WTC11 (cell line): ENCODE results near the gene FAH. TPM values are rescaled to one million over a fixed set of nuclear protein-coding genes. Genes with fewer than 3 reads are reported as not detected.

Source experiments
- ATAC-seq: fragments of 200-7000 bp; cut with Tn5 transposase; 2 replicates; pipeline ENCODE4 v1.10.0; 2021; ENCODE audit warnings: mild to moderate bottlenecking, moderate library complexity
- CTCF ChIA-PET: fragments of 300-600 bp; sonication (Branson Sonifier 250); formaldehyde crosslinking; loops from one replicate; lab custom pipeline; 2021; ENCODE audit warnings: antibody characterized with exemption; lab: Charles Lee
- POLR2A ChIA-PET: fragments of 350-600 bp; sonication (Branson Sonifier 250); formaldehyde crosslinking; loops from one replicate; lab custom pipeline; 2021; ENCODE audit warnings: antibody characterized with exemption; lab: Charles Lee
- DNase-seq: peaks from one replicate; pipeline ENCODE4 v3.0.0; 2021; ENCODE audit warnings: low spot score
- H3K27ac Mint-ChIP-seq: 2 replicates; pipeline ENCODE4 v1.8.0; 2021; ENCODE audit warnings: mixed read lengths
- H3K27me3 Mint-ChIP-seq: 2 replicates; pipeline ENCODE4 v1.8.0; 2021; ENCODE audit warnings: low read depth, mild to moderate bottlenecking, moderate library complexity, mixed read lengths
- H3K36me3 Mint-ChIP-seq: 2 replicates; pipeline ENCODE4 v1.8.0; 2021; ENCODE audit warnings: mixed read lengths
- H3K4me1 Mint-ChIP-seq: 2 replicates; pipeline ENCODE4 v1.8.0; 2022; ENCODE audit warnings: mixed read lengths
- H3K4me3 Mint-ChIP-seq: 2 replicates; pipeline ENCODE4 v1.8.0; 2021; ENCODE audit warnings: mild to moderate bottlenecking, moderate library complexity, mixed read lengths
- H3K9me3 Mint-ChIP-seq: 2 replicates; pipeline ENCODE4 v1.8.0; 2021; ENCODE audit warnings: mixed read lengths
- FOXP1 ChIP-seq: sonication (generic); formaldehyde crosslinking; IDR thresholded peaks from 2 replicates; pipeline ENCODE4 v1.8.0; 2022; ENCODE audit warnings: missing genetic modification reagents, mild to moderate bottlenecking, moderate library complexity, borderline replicate concordance
- GABPB1 ChIP-seq: sonication (generic); formaldehyde crosslinking; IDR thresholded peaks from 2 replicates; pipeline ENCODE4 v1.8.1; 2023; ENCODE audit warnings: mild to moderate bottlenecking, missing genetic modification reagents
- GRHL2 ChIP-seq: fragments of 250-450 bp; sonication (Bioruptor Pico); IDR thresholded peaks from 2 replicates; pipeline ENCODE4 v1.8.0; 2022; ENCODE audit warnings: mild to moderate bottlenecking, moderate library complexity; ENCODE audit not compliant: insufficient replicate concordance, severe bottlenecking
- MXD4 ChIP-seq: fragments of 250-450 bp; sonication (Bioruptor Pico); IDR thresholded peaks from 2 replicates; pipeline ENCODE4 v1.8.0; 2021; ENCODE audit warnings: mild to moderate bottlenecking, moderate library complexity, borderline replicate concordance
- NFATC4 ChIP-seq: fragments of 250-450 bp; sonication (Bioruptor Pico); IDR thresholded peaks from 2 replicates; pipeline ENCODE4 v1.9.0; 2021; ENCODE audit warnings: mild to moderate bottlenecking
- NR3C1 ChIP-seq: sonication (generic); formaldehyde crosslinking; conservative IDR thresholded peaks from 2 replicates; pipeline ENCODE4 v1.8.1; 2023; ENCODE audit warnings: low read depth, mild to moderate bottlenecking, missing genetic modification reagents
- OVOL2 ChIP-seq: fragments of 250-450 bp; sonication (Bioruptor Pico); IDR thresholded peaks from 2 replicates; pipeline ENCODE4 v1.9.0; 2021; ENCODE audit warnings: mild to moderate bottlenecking, borderline replicate concordance
- SP1 ChIP-seq: sonication (generic); formaldehyde crosslinking; conservative IDR thresholded peaks from 2 replicates; pipeline ENCODE4 v1.8.1; 2022; ENCODE audit warnings: missing genetic modification reagents
- TEAD4 ChIP-seq: sonication (generic); formaldehyde crosslinking; IDR thresholded peaks from 2 replicates; pipeline ENCODE4 v1.8.0; 2022; ENCODE audit warnings: mild to moderate bottlenecking, missing genetic modification reagents
- TP53 ChIP-seq: sonication (generic); formaldehyde crosslinking; IDR thresholded peaks from 2 replicates; pipeline ENCODE4 v1.8.1; 2023; ENCODE audit warnings: mild to moderate bottlenecking, missing genetic modification reagents
- ZBTB21 ChIP-seq: sonication (generic); formaldehyde crosslinking; IDR thresholded peaks from 2 replicates; pipeline ENCODE4 v1.8.1; 2023; ENCODE audit warnings: mild to moderate bottlenecking, missing genetic modification reagents, borderline replicate concordance
- ZNF121 ChIP-seq: sonication (generic); formaldehyde crosslinking; IDR thresholded peaks from 2 replicates; pipeline ENCODE4 v1.8.0; 2023; ENCODE audit warnings: missing genetic modification reagents
- ZNF138 ChIP-seq: sonication (generic); formaldehyde crosslinking; conservative IDR thresholded peaks from 2 replicates; pipeline ENCODE4 v1.8.1; 2022; ENCODE audit warnings: mild to moderate bottlenecking, moderate library complexity, missing genetic modification reagents
- ZNF219 ChIP-seq: sonication (generic); formaldehyde crosslinking; IDR thresholded peaks from 2 replicates; pipeline ENCODE4 v1.8.0; 2023; ENCODE audit warnings: missing genetic modification reagents, mild to moderate bottlenecking, borderline replicate concordance
- ZNF423 ChIP-seq: fragments of 250-450 bp; sonication (Bioruptor Pico); IDR thresholded peaks from 2 replicates; pipeline ENCODE4 v2.1.2; 2022; ENCODE audit warnings: mild to moderate bottlenecking, moderate library complexity
- ZNF671 ChIP-seq: fragments of 250-450 bp; sonication (Bioruptor Pico); IDR thresholded peaks from 2 replicates; pipeline ENCODE4 v1.8.0; 2021; ENCODE audit warnings: mild to moderate bottlenecking
- total RNA-seq: library from RNA; stranded (reverse); gene quantifications from 3 replicates; pipeline ENCODE4 v1.2.3, GENCODE V29; 2021
- TF ChIP-seq, protein P1 (sequence below): fragments of 250-450 bp; sonication (Bioruptor Pico); IDR thresholded peaks from 2 replicates; pipeline ENCODE4 v1.9.0; 2021; ENCODE audit warnings: moderate library complexity, mild to moderate bottlenecking, inconsistent platforms, borderline replicate concordance
- TF ChIP-seq, protein P2 (sequence below): sonication (generic); formaldehyde crosslinking; IDR thresholded peaks from 2 replicates; pipeline ENCODE4 v1.8.1; 2023; ENCODE audit warnings: mild to moderate bottlenecking, missing genetic modification reagents, moderate library complexity
- TF ChIP-seq, protein P3 (sequence below): fragments of 250-450 bp; sonication (Bioruptor Pico); IDR thresholded peaks from 2 replicates; pipeline ENCODE4 v1.9.0; 2021; ENCODE audit warnings: mild to moderate bottlenecking
- TF ChIP-seq, protein P4 (sequence below): sonication (generic); formaldehyde crosslinking; IDR thresholded peaks from 2 replicates; pipeline ENCODE4 v1.8.0; 2023; ENCODE audit warnings: missing genetic modification reagents
- TF ChIP-seq, protein P5 (sequence below): sonication (generic); formaldehyde crosslinking; IDR thresholded peaks from 2 replicates; pipeline ENCODE4 v1.8.1; 2022; ENCODE audit warnings: missing genetic modification reagents, borderline replicate concordance
- TF ChIP-seq, protein P6 (sequence below): sonication (generic); formaldehyde crosslinking; conservative IDR thresholded peaks from 2 replicates; pipeline ENCODE4 v1.8.1; 2023; ENCODE audit warnings: mild to moderate bottlenecking, low read depth, missing genetic modification reagents, moderate library complexity
- TF ChIP-seq, protein P7 (sequence below): sonication (generic); formaldehyde crosslinking; IDR thresholded peaks from 2 replicates; pipeline ENCODE4 v1.8.0; 2022; ENCODE audit warnings: mild to moderate bottlenecking, missing genetic modification reagents
- TF ChIP-seq, protein P8 (sequence below): sonication (generic); formaldehyde crosslinking; IDR thresholded peaks from 2 replicates; pipeline ENCODE4 v1.8.1; 2023; ENCODE audit warnings: mild to moderate bottlenecking, missing genetic modification reagents

Gene FAH
- total RNA-seq, 1 experiment from 2014 or later, result 22.8 TPM

DNA sequence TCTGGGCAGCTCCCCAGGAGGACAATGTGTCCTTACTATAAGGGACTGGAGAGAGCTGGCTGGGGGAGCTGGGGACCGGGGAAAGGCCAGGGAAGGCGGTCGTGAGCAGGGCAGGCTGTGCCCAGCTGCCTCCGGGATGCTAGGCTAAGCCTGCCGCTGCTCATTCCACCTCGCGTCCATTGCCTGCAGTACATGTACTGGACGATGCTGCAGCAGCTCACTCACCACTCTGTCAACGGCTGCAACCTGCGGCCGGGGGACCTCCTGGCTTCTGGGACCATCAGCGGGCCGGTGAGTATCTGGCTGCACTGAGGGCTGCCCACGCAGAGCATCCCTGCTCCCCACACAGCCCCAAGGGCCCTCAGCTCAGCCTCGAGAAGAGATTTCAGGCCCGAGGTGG is 27.1 kb downstream of the FAH start:
- DNase-seq (no peak), ATAC-seq (no peak)
- Mint-ChIP-seq H3K27ac (no peak overlapping the region), H3K4me1 (no peaks in the 10 kb centered on the region), H3K9me3 (no peaks in the 10 kb centered on the region; the same call in 1 of the 2 replicates), H3K4me3 (no peak overlapping the region), H3K27me3 (no peaks in the 10 kb centered on the region), H3K36me3 (peaks cover 14% of the 10 kb centered on the region)
- TF ChIP-seq, protein P1, sequence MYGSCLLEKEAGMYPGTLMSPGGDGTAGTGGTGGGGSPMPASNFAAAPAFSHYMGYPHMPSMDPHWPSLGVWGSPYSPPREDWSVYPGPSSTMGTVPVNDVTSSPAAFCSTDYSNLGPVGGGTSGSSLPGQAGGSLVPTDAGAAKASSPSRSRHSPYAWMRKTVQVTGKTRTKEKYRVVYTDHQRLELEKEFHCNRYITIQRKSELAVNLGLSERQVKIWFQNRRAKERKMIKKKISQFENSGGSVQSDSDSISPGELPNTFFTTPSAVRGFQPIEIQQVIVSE (CRISPR knock-in tag), result no peak
- TF ChIP-seq ZNF219 (no peak), OVOL2 (CRISPR knock-in tag) (no peak), ZBTB21 (CRISPR knock-in tag) (no peak), SP1 (CRISPR knock-in tag) (no peak), TP53 (CRISPR knock-in tag) (no peak), NR3C1 (CRISPR knock-in tag) (no peak), ZNF121 (CRISPR knock-in tag) (no peak), FOXP1 (no peak), MXD4 (no peak)
- TF ChIP-seq, protein P2, sequence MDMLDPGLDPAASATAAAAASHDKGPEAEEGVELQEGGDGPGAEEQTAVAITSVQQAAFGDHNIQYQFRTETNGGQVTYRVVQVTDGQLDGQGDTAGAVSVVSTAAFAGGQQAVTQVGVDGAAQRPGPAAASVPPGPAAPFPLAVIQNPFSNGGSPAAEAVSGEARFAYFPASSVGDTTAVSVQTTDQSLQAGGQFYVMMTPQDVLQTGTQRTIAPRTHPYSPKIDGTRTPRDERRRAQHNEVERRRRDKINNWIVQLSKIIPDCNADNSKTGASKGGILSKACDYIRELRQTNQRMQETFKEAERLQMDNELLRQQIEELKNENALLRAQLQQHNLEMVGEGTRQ, result no peak
- TF ChIP-seq, protein P3, sequence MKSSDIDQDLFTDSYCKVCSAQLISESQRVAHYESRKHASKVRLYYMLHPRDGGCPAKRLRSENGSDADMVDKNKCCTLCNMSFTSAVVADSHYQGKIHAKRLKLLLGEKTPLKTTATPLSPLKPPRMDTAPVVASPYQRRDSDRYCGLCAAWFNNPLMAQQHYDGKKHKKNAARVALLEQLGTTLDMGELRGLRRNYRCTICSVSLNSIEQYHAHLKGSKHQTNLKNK (CRISPR knock-in tag), result no peak
- TF ChIP-seq, protein P4, sequence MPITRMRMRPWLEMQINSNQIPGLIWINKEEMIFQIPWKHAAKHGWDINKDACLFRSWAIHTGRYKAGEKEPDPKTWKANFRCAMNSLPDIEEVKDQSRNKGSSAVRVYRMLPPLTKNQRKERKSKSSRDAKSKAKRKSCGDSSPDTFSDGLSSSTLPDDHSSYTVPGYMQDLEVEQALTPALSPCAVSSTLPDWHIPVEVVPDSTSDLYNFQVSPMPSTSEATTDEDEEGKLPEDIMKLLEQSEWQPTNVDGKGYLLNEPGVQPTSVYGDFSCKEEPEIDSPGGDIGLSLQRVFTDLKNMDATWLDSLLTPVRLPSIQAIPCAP, result no peak
- TF ChIP-seq, protein P5, sequence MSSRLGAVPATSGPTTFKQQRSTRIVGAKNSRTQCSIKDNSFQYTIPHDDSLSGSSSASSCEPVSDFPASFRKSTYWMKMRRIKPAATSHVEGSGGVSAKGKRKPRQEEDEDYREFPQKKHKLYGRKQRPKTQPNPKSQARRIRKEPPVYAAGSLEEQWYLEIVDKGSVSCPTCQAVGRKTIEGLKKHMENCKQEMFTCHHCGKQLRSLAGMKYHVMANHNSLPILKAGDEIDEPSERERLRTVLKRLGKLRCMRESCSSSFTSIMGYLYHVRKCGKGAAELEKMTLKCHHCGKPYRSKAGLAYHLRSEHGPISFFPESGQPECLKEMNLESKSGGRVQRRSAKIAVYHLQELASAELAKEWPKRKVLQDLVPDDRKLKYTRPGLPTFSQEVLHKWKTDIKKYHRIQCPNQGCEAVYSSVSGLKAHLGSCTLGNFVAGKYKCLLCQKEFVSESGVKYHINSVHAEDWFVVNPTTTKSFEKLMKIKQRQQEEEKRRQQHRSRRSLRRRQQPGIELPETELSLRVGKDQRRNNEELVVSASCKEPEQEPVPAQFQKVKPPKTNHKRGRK (CRISPR knock-in tag), result no peak
- POLR2A ChIA-PET, result no interaction called here
- CTCF ChIA-PET, result interaction anchor here (0.7 kb wide), 2 partner anchors 28 to 327 kb away, joined by 3 to 8 read pairs; partner anchors contain the start of gene FAH

DNA sequence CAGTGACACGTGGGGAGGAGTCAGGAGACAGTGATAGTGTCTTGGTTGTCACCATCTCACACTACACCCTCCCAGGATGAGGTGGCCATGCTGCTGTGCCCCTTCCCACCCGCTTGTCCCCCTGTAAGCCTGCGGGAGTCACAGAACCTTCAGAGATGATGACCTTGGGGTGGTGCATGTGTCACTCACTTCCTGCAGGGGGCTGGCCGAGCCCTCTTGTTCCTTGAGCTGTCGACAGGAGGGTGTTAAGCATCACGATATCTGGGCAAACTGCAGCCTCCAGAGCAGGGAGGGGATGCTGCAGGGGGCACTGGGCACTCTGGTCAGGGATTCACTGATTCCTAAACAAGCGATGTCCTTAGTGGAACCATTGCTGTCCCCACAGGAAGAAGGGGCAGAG is 27.7 kb downstream of the FAH start:
- no peaks in the 10 kb centered on the region for H3K4me1 Mint-ChIP-seq

DNA sequence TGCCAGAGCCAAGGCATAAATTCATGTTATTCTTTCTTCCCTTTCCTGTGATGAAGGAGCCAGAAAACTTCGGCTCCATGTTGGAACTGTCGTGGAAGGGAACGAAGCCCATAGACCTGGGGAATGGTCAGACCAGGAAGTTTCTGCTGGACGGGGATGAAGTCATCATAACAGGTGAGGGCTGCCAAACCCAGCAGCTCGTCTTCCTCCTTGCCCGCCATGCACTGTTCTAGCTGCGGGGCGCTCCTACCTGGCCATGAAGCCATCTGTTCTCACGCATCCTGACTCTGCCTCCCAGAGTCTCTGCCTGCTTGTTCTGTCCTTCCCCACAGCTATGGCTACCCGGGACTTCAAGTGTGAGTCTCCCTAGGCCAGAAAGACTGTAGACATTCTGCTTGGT is 28.2 kb downstream of the FAH start:
- peaks cover 20% of the 10 kb centered on the region for H3K36me3 Mint-ChIP-seq
- H3K4me3 Mint-ChIP-seq, result no peak overlapping the region
- no peaks in the 10 kb centered on the region; the same call in 1 of the 2 replicates for H3K9me3 Mint-ChIP-seq
- CTCF ChIA-PET, result interaction anchor here (1.4 kb wide), 1 partner anchor 19 kb away, joined by 3 read pairs; no protein-coding TSS in a partner anchor
- no peaks in the 10 kb centered on the region for H3K27me3 Mint-ChIP-seq
- POLR2A ChIA-PET, result no interaction called here
- no peaks in the 10 kb centered on the region for H3K4me1 Mint-ChIP-seq
- no peak for DNase-seq
- ATAC-seq, result no peak
- H3K27ac Mint-ChIP-seq, result no peak overlapping the region
- TF ChIP-seq, protein P6, sequence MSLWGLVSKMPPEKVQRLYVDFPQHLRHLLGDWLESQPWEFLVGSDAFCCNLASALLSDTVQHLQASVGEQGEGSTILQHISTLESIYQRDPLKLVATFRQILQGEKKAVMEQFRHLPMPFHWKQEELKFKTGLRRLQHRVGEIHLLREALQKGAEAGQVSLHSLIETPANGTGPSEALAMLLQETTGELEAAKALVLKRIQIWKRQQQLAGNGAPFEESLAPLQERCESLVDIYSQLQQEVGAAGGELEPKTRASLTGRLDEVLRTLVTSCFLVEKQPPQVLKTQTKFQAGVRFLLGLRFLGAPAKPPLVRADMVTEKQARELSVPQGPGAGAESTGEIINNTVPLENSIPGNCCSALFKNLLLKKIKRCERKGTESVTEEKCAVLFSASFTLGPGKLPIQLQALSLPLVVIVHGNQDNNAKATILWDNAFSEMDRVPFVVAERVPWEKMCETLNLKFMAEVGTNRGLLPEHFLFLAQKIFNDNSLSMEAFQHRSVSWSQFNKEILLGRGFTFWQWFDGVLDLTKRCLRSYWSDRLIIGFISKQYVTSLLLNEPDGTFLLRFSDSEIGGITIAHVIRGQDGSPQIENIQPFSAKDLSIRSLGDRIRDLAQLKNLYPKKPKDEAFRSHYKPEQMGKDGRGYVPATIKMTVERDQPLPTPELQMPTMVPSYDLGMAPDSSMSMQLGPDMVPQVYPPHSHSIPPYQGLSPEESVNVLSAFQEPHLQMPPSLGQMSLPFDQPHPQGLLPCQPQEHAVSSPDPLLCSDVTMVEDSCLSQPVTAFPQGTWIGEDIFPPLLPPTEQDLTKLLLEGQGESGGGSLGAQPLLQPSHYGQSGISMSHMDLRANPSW (CRISPR knock-in tag), result no peak
- TF ChIP-seq ZNF423 (no peak), GABPB1 (CRISPR knock-in tag) (no peak), ZNF671 (CRISPR knock-in tag) (no peak), ZNF138 (CRISPR knock-in tag) (no peak), NFATC4 (CRISPR knock-in tag) (no peak), TEAD4 (CRISPR knock-in tag) (no peak)
- TF ChIP-seq, protein P4, result no peak
- TF ChIP-seq, protein P7, sequence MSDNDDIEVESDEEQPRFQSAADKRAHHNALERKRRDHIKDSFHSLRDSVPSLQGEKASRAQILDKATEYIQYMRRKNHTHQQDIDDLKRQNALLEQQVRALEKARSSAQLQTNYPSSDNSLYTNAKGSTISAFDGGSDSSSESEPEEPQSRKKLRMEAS (CRISPR knock-in tag), result no peak

More for the DNA sequence above, 27.7 kb downstream of the FAH start:
- TF ChIP-seq GRHL2 (CRISPR knock-in tag) (no peak), NR3C1 (CRISPR knock-in tag) (no peak)
- TF ChIP-seq, protein P8, sequence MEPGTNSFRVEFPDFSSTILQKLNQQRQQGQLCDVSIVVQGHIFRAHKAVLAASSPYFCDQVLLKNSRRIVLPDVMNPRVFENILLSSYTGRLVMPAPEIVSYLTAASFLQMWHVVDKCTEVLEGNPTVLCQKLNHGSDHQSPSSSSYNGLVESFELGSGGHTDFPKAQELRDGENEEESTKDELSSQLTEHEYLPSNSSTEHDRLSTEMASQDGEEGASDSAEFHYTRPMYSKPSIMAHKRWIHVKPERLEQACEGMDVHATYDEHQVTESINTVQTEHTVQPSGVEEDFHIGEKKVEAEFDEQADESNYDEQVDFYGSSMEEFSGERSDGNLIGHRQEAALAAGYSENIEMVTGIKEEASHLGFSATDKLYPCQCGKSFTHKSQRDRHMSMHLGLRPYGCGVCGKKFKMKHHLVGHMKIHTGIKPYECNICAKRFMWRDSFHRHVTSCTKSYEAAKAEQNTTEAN (CRISPR knock-in tag), result no peak
- no peaks in the 10 kb centered on the region for H3K27me3 Mint-ChIP-seq
- H3K9me3 Mint-ChIP-seq, result no peaks in the 10 kb centered on the region; the same call in 1 of the 2 replicates
- H3K4me3 Mint-ChIP-seq, result no peak overlapping the region
- ChIA-PET CTCF (interaction anchor here (1.4 kb wide), 1 partner anchor 19 kb away, joined by 3 read pairs; no protein-coding TSS in a partner anchor), POLR2A (no interaction called here)
- no peak overlapping the region for H3K27ac Mint-ChIP-seq
- H3K36me3 Mint-ChIP-seq, result peaks cover 20% of the 10 kb centered on the region
- ATAC-seq, result peak; percentile 56; the same call in 1 of the 2 replicates
- DNase-seq, result no peak
